Measurements from ENCODE around the gene PIGT. TPM values are rescaled to one million over a fixed set of nuclear protein-coding genes. Genes with fewer than 3 reads are reported as not detected.

Gene PIGT
- total and polyA plus RNA-seq, 2 of the 13 experiments (the other 11 are each of a cell fraction or from before 2014, with no cell fraction given), result 65.9 to 74.1 TPM

GRCh38 chr20:45440891-45441685 lies 25.1 kb downstream of the PIGT start (continued):
- no peak for TF ChIP-seq ZGPAT (CRISPR knock-in tag; IDR thresholded peaks at IDR 0.05)
- TF ChIP-seq GLI4 (CRISPR knock-in tag; IDR thresholded peaks at IDR 0.05; ENCODE audit: borderline replicate concordance), result no peak

GRCh38 chr20:45441746-45442145 lies 25.8 kb downstream of the PIGT start:
- in situ Hi-C loops (cut with HindIII; ENCODE audit: extremely low pct_ligation_motif_present, low pct_unique_long_range_greater_than_20kb), result no loop called here
- 6% methylated on average over 1 of the region's 1 CpG for WGBS (ENCODE audit: low lambda C conversion rate)
- POLR2A ChIA-PET, result no interaction called here

More at GRCh38 chr20:45441746-45442145, 25.8 kb downstream of the PIGT start:
- Histone ChIP-seq H3K9me3 (ENCODE audit: low read length) (no peaks in the 10 kb centered on the region), H3K27me3 (ENCODE audit: control insufficient read depth in 1 of 2, insufficient read depth in 2 of 2, low read length in 2 of 2) (0 out of 5 replicates have a peak, but pooled peaks cover 0 to 1% of the 10 kb centered on the region in 2 experiments), H3K79me2 (ENCODE audit: insufficient read depth, low read length) (no peaks in the 10 kb centered on the region), H2AFZ (ENCODE audit: low read length) (no peak overlapping the region), H3K27ac (ENCODE audit: extremely low read length, insufficient read depth, low read length) (no peak overlapping the region), H3K9ac (ENCODE audit: insufficient read depth, low read depth, low read length) (no peak overlapping the region), H3K4me1 (ENCODE audit: insufficient read depth, low read length) (no peaks in the 10 kb centered on the region; the same call in 1 of the 2 replicates), H3K4me3 (replicated peaks in 1 of 3; ENCODE audit: insufficient read depth in 1 of 3, low read depth in 2 of 3, low read length in 3 of 3) (no peak overlapping the region), H3K36me3 (replicated peaks in 1 of 2; ENCODE audit: control insufficient read depth in 1 of 2, insufficient read depth in 2 of 2, low read length in 2 of 2) (no peaks in the 10 kb centered on the region), H4K20me1 (ENCODE audit: insufficient read depth, low read length) (no peaks in the 10 kb centered on the region), H3K4me2 (ENCODE audit: low read depth, low read length) (no peak overlapping the region)
- ATAC-seq, result no peak
- FAIRE-seq, result no peak
- intact Hi-C loops (cut with micrococcal nuclease; ENCODE audit: unreplicated experiment), result no loop called here
- TF ChIP-seq RFX3 (CRISPR knock-in tag; IDR thresholded peaks at IDR 0.05), result no peak
- no peak for TF ChIP-seq ETV6 (CRISPR knock-in tag; conservative IDR thresholded peaks at IDR 0.05)
- TF ChIP-seq ZSCAN25 (CRISPR knock-in tag; IDR thresholded peaks at IDR 0.05), result no peak
- no peak for TF ChIP-seq ZNF800 (CRISPR knock-in tag; IDR thresholded peaks at IDR 0.05)
- TF ChIP-seq KAT2B (IDR thresholded peaks at IDR 0.05; ENCODE audit: borderline replicate concordance, low read depth, low read length), result no peak
- TF ChIP-seq FOSL2 (CRISPR knock-in tag; IDR thresholded peaks at IDR 0.05), result no peak
- TF ChIP-seq THRA (CRISPR knock-in tag; IDR thresholded peaks at IDR 0.05; ENCODE audit: borderline replicate concordance), result no peak
- TF ChIP-seq TFDP2 (CRISPR knock-in tag; IDR thresholded peaks at IDR 0.05), result no peak
- TF ChIP-seq RAD21 (CRISPR knock-in tag; IDR thresholded peaks at IDR 0.05), result no peak
- no peak for TF ChIP-seq NFE2L2 (IDR thresholded peaks at IDR 0.05; ENCODE audit: low read length)
- no peak for TF ChIP-seq ZNF615 (CRISPR knock-in tag; IDR thresholded peaks at IDR 0.05; ENCODE audit: borderline replicate concordance)
- no peak for TF ChIP-seq KMT2A (CRISPR knock-in tag; IDR thresholded peaks at IDR 0.05)
- TF ChIP-seq NFKBIZ (CRISPR knock-in tag; IDR thresholded peaks at IDR 0.05), result no peak
- CTCF ChIA-PET (ENCODE audit: low intra/inter-chr PET ratio, low total read pairs), result no interaction called here
- no TSS peak for BruUV-seq (replicated peaks)
- no peak for DNase-seq (ENCODE audit: low spot score)

Measured in HepG2 (cell line).